NB4 (cell line): Measurements from ENCODE around the gene MUSK.

Experiments used
- DNase-seq: peaks from one replicate; pipeline ENCODE4 v3.0.0; 2010; ENCODE audit warnings: low read depth
- H3K4me3 ChIP-seq: one replicate; pipeline ENCODE4 v1.5.1; 2011; ENCODE audit warnings: mild to moderate bottlenecking, low read depth, low read length, moderate library complexity
- MYC ChIP-seq: IDR thresholded peaks from 2 replicates; pipeline ENCODE4 v1.6.1; 2011; ENCODE audit warnings: low read depth, low read length
- POLR2A ChIP-seq: IDR thresholded peaks from 2 replicates; pipeline ENCODE4 v1.6.1; 2011; ENCODE audit warnings: mild to moderate bottlenecking; ENCODE audit not compliant: insufficient read length; ENCODE audit errors: extremely low read depth
- TF ChIP-seq, protein P1 (sequence below): IDR thresholded peaks from one replicate; pipeline ENCODE4 v1.5.1; 2012; ENCODE audit warnings: low read depth, low read length
- TF ChIP-seq, protein P2 (sequence below): IDR thresholded peaks from 2 replicates; pipeline ENCODE4 v1.6.1; 2011; ENCODE audit warnings: low read depth, low read length

MUSK gene

DNA sequence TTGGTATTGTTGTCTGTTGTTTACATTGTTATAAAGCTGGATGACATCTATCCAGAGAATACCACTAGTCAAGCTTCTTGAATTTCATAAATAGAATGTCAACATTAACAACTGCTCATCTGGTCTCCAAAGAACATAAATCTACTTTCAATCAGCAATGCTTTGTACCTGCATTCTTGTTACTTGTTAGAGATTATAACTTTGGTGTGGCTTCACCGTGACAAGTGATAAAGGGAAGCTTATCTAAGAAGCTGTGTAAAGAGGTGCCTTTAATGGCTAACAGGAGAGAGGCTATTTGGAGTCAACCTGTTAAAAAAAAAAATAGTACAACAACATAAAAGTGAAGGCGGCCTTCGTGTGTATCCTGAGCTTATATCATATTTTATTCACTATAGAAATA lies 41.8 kb downstream of the MUSK start:
- H3K4me3 ChIP-seq = no peak overlapping the region
- TF ChIP-seq, protein P1, sequence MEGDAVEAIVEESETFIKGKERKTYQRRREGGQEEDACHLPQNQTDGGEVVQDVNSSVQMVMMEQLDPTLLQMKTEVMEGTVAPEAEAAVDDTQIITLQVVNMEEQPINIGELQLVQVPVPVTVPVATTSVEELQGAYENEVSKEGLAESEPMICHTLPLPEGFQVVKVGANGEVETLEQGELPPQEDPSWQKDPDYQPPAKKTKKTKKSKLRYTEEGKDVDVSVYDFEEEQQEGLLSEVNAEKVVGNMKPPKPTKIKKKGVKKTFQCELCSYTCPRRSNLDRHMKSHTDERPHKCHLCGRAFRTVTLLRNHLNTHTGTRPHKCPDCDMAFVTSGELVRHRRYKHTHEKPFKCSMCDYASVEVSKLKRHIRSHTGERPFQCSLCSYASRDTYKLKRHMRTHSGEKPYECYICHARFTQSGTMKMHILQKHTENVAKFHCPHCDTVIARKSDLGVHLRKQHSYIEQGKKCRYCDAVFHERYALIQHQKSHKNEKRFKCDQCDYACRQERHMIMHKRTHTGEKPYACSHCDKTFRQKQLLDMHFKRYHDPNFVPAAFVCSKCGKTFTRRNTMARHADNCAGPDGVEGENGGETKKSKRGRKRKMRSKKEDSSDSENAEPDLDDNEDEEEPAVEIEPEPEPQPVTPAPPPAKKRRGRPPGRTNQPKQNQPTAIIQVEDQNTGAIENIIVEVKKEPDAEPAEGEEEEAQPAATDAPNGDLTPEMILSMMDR = no peak
- TF ChIP-seq, protein P2, sequence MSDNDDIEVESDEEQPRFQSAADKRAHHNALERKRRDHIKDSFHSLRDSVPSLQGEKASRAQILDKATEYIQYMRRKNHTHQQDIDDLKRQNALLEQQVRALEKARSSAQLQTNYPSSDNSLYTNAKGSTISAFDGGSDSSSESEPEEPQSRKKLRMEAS = no peak
- no peak for TF ChIP-seq POLR2A
- TF ChIP-seq MYC = no peak
- no peak for DNase-seq

DNA sequence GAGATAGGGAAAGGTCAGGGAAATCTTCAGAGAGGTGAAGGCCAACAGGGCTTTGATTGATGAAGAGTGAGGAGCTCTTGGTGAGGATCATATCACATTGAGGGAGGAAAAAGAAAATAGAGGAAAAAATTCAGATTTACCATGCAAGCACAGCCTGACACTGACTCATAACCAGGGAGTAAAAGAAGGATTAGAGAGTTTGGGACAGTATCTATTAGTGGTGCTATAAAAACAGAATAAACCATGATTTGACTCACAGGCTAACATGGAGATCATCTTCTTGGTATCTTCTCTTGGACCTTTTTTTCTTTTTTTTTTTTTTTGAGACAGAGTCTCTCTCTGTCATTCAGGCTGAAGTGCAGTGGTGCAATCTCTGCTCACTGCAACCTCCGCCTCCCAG lies 44.4 kb downstream of the MUSK start:
- H3K4me3 ChIP-seq = no peak overlapping the region
- no peak for DNase-seq
- TF ChIP-seq MYC = no peak
- no peak for TF ChIP-seq POLR2A
- TF ChIP-seq, protein P1 = no peak
- TF ChIP-seq, protein P2 = no peak

DNA sequence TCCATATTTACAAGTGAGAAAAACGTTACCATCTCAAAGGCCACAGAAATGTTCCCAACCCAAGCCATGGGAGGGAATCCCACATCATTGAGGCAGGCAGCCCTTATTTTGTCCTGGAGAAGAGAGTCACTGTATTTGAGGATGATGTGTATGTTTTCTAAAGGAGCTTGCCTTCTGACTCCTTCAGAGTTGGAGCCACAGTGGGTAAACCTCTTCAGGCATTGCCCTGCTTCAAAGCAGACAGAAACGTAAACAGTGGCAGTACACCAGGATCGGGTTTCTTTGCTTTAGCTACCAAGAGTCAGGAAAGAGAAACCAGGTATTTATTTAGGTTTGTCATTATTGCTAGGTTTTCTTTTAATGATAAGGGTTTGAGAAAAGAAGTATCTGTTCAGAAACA lies 45.7 kb downstream of the MUSK start:
- TF ChIP-seq, protein P2 = no peak
- TF ChIP-seq, protein P1 = no peak
- TF ChIP-seq POLR2A (no peak), MYC (no peak)
- no peak for DNase-seq
- H3K4me3 ChIP-seq = no peak overlapping the region

DNA sequence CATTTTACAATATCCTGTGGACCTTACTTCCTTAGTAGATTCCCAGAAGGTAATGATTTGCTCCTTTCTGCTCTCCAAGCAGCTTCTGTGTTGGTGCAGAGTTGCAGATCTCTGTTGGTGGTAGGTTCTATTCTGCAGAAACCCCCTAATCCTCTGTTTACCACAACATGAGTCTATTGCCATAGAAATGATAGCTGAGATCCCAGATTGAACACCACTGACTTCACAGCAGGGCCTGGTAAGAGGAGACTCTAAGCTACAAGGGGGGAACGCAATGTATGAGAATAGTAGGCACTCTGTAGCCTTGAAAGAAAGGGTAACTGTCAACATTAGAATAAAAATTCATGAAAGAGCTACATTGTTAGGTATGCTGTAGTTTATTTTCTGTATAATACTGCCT lies 59.5 kb downstream of the MUSK start:
- TF ChIP-seq POLR2A = no peak
- TF ChIP-seq MYC = no peak
- TF ChIP-seq, protein P1 = no peak
- TF ChIP-seq, protein P2 = no peak
- DNase-seq = no peak
- H3K4me3 ChIP-seq = no peak overlapping the region

DNA sequence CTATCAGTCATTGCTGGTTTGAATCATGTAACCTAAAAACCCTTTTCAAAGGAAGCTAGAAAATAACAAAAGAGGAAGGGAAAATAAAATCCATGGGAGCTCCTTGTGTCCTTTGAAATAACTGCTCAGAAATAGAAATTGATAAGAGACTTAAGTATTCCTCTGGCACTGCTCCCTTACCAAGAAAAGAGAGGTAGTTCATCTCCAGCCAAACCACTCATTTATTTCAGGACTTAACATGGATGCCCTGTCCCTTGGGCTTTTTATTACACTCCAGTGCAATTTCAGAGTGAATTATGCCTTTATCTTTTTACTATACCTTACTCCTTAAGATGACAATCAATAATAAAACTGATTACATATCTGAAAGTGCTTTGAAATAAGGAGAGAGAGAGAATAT lies 61.0 kb downstream of the MUSK start:
- H3K4me3 ChIP-seq = no peak overlapping the region
- no peak for DNase-seq
- TF ChIP-seq POLR2A = no peak
- TF ChIP-seq, protein P1 = no peak

DNA sequence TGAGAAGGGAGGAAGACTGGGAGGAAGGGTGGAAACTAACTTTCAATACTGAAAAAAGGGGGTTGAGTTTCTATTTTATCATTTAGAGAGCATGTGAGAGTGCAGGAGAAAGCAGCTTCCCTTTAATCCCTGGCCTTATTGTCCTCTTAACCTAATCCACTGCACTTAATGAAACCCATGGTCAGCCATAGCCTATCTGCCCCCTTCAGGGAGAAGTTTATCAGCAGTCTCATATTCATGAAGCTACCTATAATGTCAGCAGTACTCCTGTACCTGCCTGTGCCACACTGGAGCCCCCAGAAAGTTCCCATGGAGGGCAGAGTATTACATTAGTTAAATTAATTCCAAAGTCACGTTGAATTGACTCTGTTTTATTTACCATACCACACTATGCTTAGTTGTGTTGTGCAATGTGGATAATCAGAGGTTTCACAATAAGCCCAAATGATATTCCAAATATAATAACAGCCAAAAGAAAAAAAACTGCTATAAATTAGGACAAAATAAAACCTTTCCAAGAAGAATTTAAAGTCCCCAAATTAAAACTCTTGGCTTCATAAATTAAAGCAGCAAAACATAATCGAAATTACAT lies 62.9 kb downstream of the MUSK start:
- TF ChIP-seq, protein P2 = no peak
- TF ChIP-seq POLR2A = no peak
- TF ChIP-seq, protein P1 = no peak
- TF ChIP-seq MYC = no peak
- H3K4me3 ChIP-seq = no peak overlapping the region

More for the DNA sequence above, 62.9 kb downstream of the MUSK start:
- DNase-seq = no peak
